K562 (cell line): ENCODE results near the gene MC3R. TPM values are rescaled to one million over a fixed set of nuclear protein-coding genes. Genes with fewer than 3 reads are reported as not detected.

ENCODE experiments used
- ATAC-seq: fragments of 200-7000 bp; cut with Tn5 transposase; 3 replicates; pipeline ENCODE4 v1.9.1; 2020; ENCODE audit warnings: moderate library complexity
- BruUV-seq: library from RNA; stranded (reverse); fragments of 400-500 nt; replicated peaks from 2 replicates; lab custom pipeline; 2021; lab: Mats Ljungman, UMichigan
- CTCF ChIA-PET: fragments of 300-600 bp; formaldehyde crosslinking; extraction: SDS; loops from one replicate; lab custom pipeline; 2021; ENCODE audit warnings: low intra/inter-chr PET ratio; lab: Yijun Ruan, JAX
- POLR2A ChIA-PET: fragments of 300-600, 350-650 bp; sonication (Branson Sonifier 250); formaldehyde crosslinking; extraction: SDS; loops from one replicate; lab custom pipeline; 2021; ENCODE audit warnings: antibody characterized with exemption, inconsistent platforms; lab: Yijun Ruan, JAX
- DNase-seq, 4 experiments: peaks; one replicate each; pipeline versions ENCODE4 v3.0.0 to v3.0.0-alpha.2; 2011 to 2018; ENCODE audit warnings: low spot score in 3 of 4, mixed read lengths in 3 of 4; ENCODE audit errors: extremely low read depth in 1 of 4
- FAIRE-seq: peaks from 2 replicates; lab custom pipeline; 2011; peaks lifted over from hg19 to GRCh38; lab: Jason Lieb, UNC
- H2AFZ ChIP-seq: 2 replicates; pipeline ENCODE4 v1.6.0; 2011; ENCODE audit warnings: low read depth, low read length, control low read depth, inconsistent platforms
- H3K27ac ChIP-seq: fragments of 200-600 bp; 3 replicates; pipeline ENCODE4 v1.8.0; 2011; ENCODE audit warnings: low read depth, mild to moderate bottlenecking, control low read depth, inconsistent platforms, low read length, moderate library complexity, mixed read lengths; ENCODE audit errors: extremely low read depth
- H3K27me3 ChIP-seq, 2 experiments: fragments of 300-600 bp in 1 of 2; 2 replicates in 1 of 2; 3 replicates in 1 of 2; pipeline versions ENCODE4 v1.6.0 to v1.8.0; 2011; ENCODE audit warnings: inconsistent platforms in 2 of 2, low read length in 2 of 2, mild to moderate bottlenecking in 1 of 2, mixed read lengths in 1 of 2, moderate library complexity in 1 of 2; ENCODE audit not compliant: control insufficient read depth in 2 of 2, insufficient read depth in 2 of 2
- H3K36me3 ChIP-seq: fragments of 300-600 bp; 3 replicates; pipeline ENCODE4 v1.8.0; 2011; ENCODE audit warnings: mild to moderate bottlenecking, low read length, inconsistent platforms; ENCODE audit not compliant: control insufficient read depth, insufficient read depth
- H3K4me1 ChIP-seq, 2 experiments: fragments of 200-600 bp in 1 of 2; replicated peaks in 1 of 2; 2 replicates in 1 of 2; 3 replicates in 1 of 2; pipeline versions ENCODE4 v1.5.1 to v1.8.0; 2011; ENCODE audit warnings: inconsistent platforms in 2 of 2, low read length in 2 of 2, mild to moderate bottlenecking in 1 of 2, mixed read lengths in 1 of 2, moderate library complexity in 1 of 2; ENCODE audit not compliant: control insufficient read depth in 2 of 2, insufficient read depth in 2 of 2
- H3K4me2 ChIP-seq: 2 replicates; pipeline ENCODE4 v1.6.1; 2011; ENCODE audit warnings: low read length, control low read depth, inconsistent platforms, mixed read lengths; ENCODE audit not compliant: insufficient read depth
- H3K4me3 ChIP-seq: fragments of 200-600 bp; sonication (generic), shearing (Covaris generic); 2 replicates; pipeline ENCODE4 v1.5.1; 2016; ENCODE audit warnings: control low read depth, inconsistent platforms
- H3K79me2 ChIP-seq: fragments of 200-600 bp; 3 replicates; pipeline ENCODE4 v1.8.0; 2011; ENCODE audit warnings: low read length, inconsistent platforms; ENCODE audit not compliant: control insufficient read depth, insufficient read depth
- H3K9ac ChIP-seq, 2 experiments: 2 replicates each; pipeline versions ENCODE4 v1.6.0 to v1.6.1; 2011; ENCODE audit warnings: low read depth in 2 of 2, low read length in 2 of 2, control low read depth in 1 of 2, inconsistent platforms in 1 of 2, mild to moderate bottlenecking in 1 of 2, mixed read lengths in 1 of 2; ENCODE audit not compliant: insufficient read depth in 1 of 2
- H3K9me1 ChIP-seq: one replicate; pipeline ENCODE4 v1.6.0; 2011; ENCODE audit warnings: inconsistent platforms, mild to moderate bottlenecking, low read length, moderate library complexity; ENCODE audit not compliant: control insufficient read depth, insufficient read depth
- H3K9me3 ChIP-seq: replicated peaks from 2 replicates; pipeline ENCODE4 v1.5.1; 2011; ENCODE audit warnings: low read depth, low read length, inconsistent platforms; ENCODE audit not compliant: control insufficient read depth, insufficient read depth
- H4K20me1 ChIP-seq: replicated peaks from 2 replicates; pipeline ENCODE4 v1.6.1; 2011; ENCODE audit warnings: low read length, inconsistent platforms, mixed read lengths; ENCODE audit not compliant: control insufficient read depth, insufficient read depth
- BRD9 ChIP-seq: fragments of 450-650 bp; IDR thresholded peaks from 2 replicates; pipeline ENCODE4 v1.6.1; 2018; ENCODE audit warnings: low read depth; ENCODE audit not compliant: partially characterized antibody
- DNMT1 ChIP-seq: fragments of 450-650 bp; IDR thresholded peaks from 2 replicates; pipeline ENCODE4 v1.6.1; 2016; ENCODE audit warnings: antibody characterized with exemption, mild to moderate bottlenecking
- POLR2H ChIP-seq: IDR thresholded peaks from 2 replicates; pipeline ENCODE4 v1.6.1; 2016; ENCODE audit warnings: missing genetic modification characterization, low read depth, mild to moderate bottlenecking, control low read depth, missing compliant biosample characterization, moderate library complexity
- WGBS: fragments of 100-300 bp; shearing (Covaris generic); methylation state at CpG from one replicate; pipeline ENCODE4 v1.1.6; 2016; ENCODE audit warnings: low coverage, mixed read lengths; ENCODE audit not compliant: insufficient coverage; ENCODE audit errors: missing lambda C conversion rate; 5-methylcytosine and 5-hydroxymethylcytosine counted together
- in situ Hi-C: fragments of 300-500 bp; cut with MboI; formaldehyde crosslinking; loops from 4 replicates; pipeline ENCODE4 v1.15.0; 2018; ENCODE audit warnings: inconsistent platforms, mixed read lengths
- intact Hi-C: fragments of 100-400 bp; cut with micrococcal nuclease; formaldehyde crosslinking; loops from 2 replicates; pipeline ENCODE4 v1.14.2; 2022
- polyA plus RNA-seq, 8 experiments: library from polyadenylated mRNA; depleted of rRNA in 4 of 8; stranded (reverse) in 5 of 8; unstranded in 3 of 8; fragments of >200 nt; fragmentation: Nextera tagmentation in 2 of 8; fragmentation: Illumina TruSeq in 1 of 8; extraction: Ambion mirVana in 2 of 8; extraction: Trizol in 1 of 8; gene quantifications; 2 replicates each; pipeline versions ENCODE4 v1.2.1 to v1.2.3, GENCODE V29; 2011 to 2014; ENCODE audit warnings: inconsistent platforms in 1 of 8, missing spikeins in 1 of 8
- total RNA-seq, 7 experiments: library from RNA; depleted of rRNA in 6 of 7; stranded (reverse); fragments of >200 nt in 6 of 7; fragmentation: Illumina TruSeq in 2 of 7; extraction: Trizol in 2 of 7; gene quantifications; 2 replicates each; pipeline versions ENCODE4 v1.2.1 to v1.2.3, GENCODE V29; 2011 to 2021; ENCODE audit warnings: low replicate concordance in 1 of 7
- TF ChIP-seq, protein P1 (sequence below): sonication (generic); formaldehyde crosslinking; IDR thresholded peaks from 2 replicates; pipeline ENCODE4 v1.8.1; 2023; ENCODE audit warnings: mild to moderate bottlenecking, missing genetic modification reagents
- TF ChIP-seq, protein P2 (sequence below), 2 experiments: fragments of 450-650 bp; formaldehyde crosslinking in 1 of 2; IDR thresholded peaks; 2 replicates each; pipeline versions ENCODE4 v1.4.0 to v1.6.1; 2014 to 2020; ENCODE audit warnings: mild to moderate bottlenecking in 2 of 2, borderline replicate concordance in 1 of 2, low read depth in 1 of 2

MC3R gene
- total and polyA plus RNA-seq, 9 of the 15 experiments (the other 6 are each of a cell fraction or from before 2014, with no cell fraction given), result not detected

DNA sequence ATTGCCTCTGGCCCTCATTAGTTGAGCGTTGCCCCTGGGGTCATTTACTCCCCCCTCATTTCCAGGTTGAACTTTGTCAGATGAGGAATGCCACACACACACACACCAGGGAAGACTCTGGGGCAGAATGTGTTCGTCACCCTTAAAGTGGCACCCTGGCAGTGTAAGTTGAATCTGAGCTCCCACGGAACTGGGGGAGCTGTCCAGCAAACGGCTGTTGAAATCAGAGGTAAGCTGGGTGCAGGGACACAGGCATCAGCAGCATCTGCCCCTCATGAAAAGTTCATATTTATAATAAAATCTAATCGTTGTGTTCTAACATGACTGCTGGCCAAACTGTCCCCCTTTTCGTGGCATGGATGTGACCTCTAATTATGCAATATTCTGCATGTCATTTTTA is 4.3 kb upstream of the MC3R start:
- DNase-seq, result no peak
- in situ Hi-C loops (loop anchor here (25.0 kb wide), 1 partner anchor 1582 kb away; no protein-coding TSS in a partner anchor), intact Hi-C loops (no loop called here)
- WGBS, result under 1% methylated on average over 6 of the region's 6 CpGs
- no peaks in the 10 kb centered on the region; the same call in 1 of the 2 replicates for H3K9me3 ChIP-seq
- H3K27ac ChIP-seq, result no peak overlapping the region
- H3K79me2 ChIP-seq, result no peaks in the 10 kb centered on the region
- no peaks in the 10 kb centered on the region for H4K20me1 ChIP-seq
- no peak for TF ChIP-seq BRD9
- TF ChIP-seq DNMT1, result no peak
- TF ChIP-seq POLR2H (tag), result no peak
- TF ChIP-seq, protein P1, sequence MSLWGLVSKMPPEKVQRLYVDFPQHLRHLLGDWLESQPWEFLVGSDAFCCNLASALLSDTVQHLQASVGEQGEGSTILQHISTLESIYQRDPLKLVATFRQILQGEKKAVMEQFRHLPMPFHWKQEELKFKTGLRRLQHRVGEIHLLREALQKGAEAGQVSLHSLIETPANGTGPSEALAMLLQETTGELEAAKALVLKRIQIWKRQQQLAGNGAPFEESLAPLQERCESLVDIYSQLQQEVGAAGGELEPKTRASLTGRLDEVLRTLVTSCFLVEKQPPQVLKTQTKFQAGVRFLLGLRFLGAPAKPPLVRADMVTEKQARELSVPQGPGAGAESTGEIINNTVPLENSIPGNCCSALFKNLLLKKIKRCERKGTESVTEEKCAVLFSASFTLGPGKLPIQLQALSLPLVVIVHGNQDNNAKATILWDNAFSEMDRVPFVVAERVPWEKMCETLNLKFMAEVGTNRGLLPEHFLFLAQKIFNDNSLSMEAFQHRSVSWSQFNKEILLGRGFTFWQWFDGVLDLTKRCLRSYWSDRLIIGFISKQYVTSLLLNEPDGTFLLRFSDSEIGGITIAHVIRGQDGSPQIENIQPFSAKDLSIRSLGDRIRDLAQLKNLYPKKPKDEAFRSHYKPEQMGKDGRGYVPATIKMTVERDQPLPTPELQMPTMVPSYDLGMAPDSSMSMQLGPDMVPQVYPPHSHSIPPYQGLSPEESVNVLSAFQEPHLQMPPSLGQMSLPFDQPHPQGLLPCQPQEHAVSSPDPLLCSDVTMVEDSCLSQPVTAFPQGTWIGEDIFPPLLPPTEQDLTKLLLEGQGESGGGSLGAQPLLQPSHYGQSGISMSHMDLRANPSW (CRISPR knock-in tag), result no peak
- TF ChIP-seq, protein P2, sequence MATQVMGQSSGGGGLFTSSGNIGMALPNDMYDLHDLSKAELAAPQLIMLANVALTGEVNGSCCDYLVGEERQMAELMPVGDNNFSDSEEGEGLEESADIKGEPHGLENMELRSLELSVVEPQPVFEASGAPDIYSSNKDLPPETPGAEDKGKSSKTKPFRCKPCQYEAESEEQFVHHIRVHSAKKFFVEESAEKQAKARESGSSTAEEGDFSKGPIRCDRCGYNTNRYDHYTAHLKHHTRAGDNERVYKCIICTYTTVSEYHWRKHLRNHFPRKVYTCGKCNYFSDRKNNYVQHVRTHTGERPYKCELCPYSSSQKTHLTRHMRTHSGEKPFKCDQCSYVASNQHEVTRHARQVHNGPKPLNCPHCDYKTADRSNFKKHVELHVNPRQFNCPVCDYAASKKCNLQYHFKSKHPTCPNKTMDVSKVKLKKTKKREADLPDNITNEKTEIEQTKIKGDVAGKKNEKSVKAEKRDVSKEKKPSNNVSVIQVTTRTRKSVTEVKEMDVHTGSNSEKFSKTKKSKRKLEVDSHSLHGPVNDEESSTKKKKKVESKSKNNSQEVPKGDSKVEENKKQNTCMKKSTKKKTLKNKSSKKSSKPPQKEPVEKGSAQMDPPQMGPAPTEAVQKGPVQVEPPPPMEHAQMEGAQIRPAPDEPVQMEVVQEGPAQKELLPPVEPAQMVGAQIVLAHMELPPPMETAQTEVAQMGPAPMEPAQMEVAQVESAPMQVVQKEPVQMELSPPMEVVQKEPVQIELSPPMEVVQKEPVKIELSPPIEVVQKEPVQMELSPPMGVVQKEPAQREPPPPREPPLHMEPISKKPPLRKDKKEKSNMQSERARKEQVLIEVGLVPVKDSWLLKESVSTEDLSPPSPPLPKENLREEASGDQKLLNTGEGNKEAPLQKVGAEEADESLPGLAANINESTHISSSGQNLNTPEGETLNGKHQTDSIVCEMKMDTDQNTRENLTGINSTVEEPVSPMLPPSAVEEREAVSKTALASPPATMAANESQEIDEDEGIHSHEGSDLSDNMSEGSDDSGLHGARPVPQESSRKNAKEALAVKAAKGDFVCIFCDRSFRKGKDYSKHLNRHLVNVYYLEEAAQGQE (IDR thresholded peaks at IDR 0.05; ENCODE audit: borderline replicate concordance), result peak; percentile 36; the same call in 1 of the 2 replicates
- TF ChIP-seq, protein P2 (CRISPR knock-in tag; IDR thresholded peaks at IDR 0.05; ENCODE audit: low read depth), result no peak
- H2AFZ ChIP-seq, result no peak overlapping the region
- no peak overlapping the region for H3K4me3 ChIP-seq
- no TSS peak for BruUV-seq
- H3K27me3 ChIP-seq, result peaks cover 0 to 7% of the 10 kb centered on the region in 2 experiments; a peak in 2 of 5 replicates
- POLR2A ChIA-PET, result no interaction called here
- no peaks in the 10 kb centered on the region; a peak in 1 of 5 replicates for H3K4me1 ChIP-seq
- H3K9me1 ChIP-seq, result no peaks in the 10 kb centered on the region
- FAIRE-seq, result no peak
- H3K36me3 ChIP-seq, result no peaks in the 10 kb centered on the region
- CTCF ChIA-PET, result no interaction called here
- H3K4me2 ChIP-seq, result no peak overlapping the region
- no peak overlapping the region for H3K9ac ChIP-seq
- no peak for ATAC-seq
